ENCODE results near the gene ARHGDIB.

GRCh38 chr12:14974633-14975032 lies 13.2 kb upstream of the ARHGDIB start:
- TF ChIP-seq CTCF (IDR thresholded peaks at IDR 0.05) = no peak
- no peak for TF ChIP-seq POLR2A (IDR thresholded peaks at IDR 0.05)
